ENCODE results near the gene ASCL3.

DNA sequence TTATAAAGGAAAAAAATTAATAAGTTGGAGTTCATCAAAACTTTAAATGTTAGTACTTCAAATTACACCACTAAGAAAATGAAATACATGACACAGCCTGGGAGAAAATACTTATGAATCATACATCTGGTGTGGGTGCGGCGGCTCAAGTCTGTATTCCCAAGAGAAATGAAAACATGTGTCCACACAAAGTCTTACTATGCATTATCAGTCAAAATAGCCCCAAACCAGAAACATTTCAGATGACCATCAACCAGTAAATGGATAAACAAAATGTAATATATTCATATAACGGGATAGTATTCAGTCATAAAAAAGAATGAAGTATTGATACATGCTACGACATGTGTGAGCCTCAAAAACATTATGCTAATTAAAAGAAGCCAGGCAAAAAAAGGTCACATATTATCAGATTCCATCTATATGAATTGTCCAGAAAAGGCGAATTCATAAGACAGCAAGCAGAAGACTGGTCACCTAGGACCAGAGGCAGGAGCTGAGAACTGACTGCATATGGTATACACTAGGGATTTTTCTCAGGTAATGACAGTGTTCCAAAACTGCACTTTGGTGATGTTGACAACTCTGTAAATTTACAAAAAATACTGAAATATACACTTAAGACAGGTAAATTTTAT is 37.2 kb downstream of the ASCL3 start:
- no peak for TF ChIP-seq POLR2AphosphoS5 (IDR thresholded peaks at IDR 0.05)
- TF ChIP-seq, protein P1, sequence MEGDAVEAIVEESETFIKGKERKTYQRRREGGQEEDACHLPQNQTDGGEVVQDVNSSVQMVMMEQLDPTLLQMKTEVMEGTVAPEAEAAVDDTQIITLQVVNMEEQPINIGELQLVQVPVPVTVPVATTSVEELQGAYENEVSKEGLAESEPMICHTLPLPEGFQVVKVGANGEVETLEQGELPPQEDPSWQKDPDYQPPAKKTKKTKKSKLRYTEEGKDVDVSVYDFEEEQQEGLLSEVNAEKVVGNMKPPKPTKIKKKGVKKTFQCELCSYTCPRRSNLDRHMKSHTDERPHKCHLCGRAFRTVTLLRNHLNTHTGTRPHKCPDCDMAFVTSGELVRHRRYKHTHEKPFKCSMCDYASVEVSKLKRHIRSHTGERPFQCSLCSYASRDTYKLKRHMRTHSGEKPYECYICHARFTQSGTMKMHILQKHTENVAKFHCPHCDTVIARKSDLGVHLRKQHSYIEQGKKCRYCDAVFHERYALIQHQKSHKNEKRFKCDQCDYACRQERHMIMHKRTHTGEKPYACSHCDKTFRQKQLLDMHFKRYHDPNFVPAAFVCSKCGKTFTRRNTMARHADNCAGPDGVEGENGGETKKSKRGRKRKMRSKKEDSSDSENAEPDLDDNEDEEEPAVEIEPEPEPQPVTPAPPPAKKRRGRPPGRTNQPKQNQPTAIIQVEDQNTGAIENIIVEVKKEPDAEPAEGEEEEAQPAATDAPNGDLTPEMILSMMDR (IDR thresholded peaks at IDR 0.05; ENCODE audit: poor library complexity, severe bottlenecking), result no peak
- TF ChIP-seq, protein P2, sequence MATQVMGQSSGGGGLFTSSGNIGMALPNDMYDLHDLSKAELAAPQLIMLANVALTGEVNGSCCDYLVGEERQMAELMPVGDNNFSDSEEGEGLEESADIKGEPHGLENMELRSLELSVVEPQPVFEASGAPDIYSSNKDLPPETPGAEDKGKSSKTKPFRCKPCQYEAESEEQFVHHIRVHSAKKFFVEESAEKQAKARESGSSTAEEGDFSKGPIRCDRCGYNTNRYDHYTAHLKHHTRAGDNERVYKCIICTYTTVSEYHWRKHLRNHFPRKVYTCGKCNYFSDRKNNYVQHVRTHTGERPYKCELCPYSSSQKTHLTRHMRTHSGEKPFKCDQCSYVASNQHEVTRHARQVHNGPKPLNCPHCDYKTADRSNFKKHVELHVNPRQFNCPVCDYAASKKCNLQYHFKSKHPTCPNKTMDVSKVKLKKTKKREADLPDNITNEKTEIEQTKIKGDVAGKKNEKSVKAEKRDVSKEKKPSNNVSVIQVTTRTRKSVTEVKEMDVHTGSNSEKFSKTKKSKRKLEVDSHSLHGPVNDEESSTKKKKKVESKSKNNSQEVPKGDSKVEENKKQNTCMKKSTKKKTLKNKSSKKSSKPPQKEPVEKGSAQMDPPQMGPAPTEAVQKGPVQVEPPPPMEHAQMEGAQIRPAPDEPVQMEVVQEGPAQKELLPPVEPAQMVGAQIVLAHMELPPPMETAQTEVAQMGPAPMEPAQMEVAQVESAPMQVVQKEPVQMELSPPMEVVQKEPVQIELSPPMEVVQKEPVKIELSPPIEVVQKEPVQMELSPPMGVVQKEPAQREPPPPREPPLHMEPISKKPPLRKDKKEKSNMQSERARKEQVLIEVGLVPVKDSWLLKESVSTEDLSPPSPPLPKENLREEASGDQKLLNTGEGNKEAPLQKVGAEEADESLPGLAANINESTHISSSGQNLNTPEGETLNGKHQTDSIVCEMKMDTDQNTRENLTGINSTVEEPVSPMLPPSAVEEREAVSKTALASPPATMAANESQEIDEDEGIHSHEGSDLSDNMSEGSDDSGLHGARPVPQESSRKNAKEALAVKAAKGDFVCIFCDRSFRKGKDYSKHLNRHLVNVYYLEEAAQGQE (IDR thresholded peaks at IDR 0.05; ENCODE audit: borderline replicate concordance), result no peak
